ENCODE data around the gene RNF223. TPM values are rescaled to one million over a fixed set of nuclear protein-coding genes. Genes with fewer than 3 reads are reported as not detected.

The RNF223 gene
- total RNA-seq, 1 experiment from 2014 or later = 147 TPM

- DNase-seq (no peak), ATAC-seq (no peak)
- intact Hi-C loops (cut with micrococcal nuclease) = no loop called here
- Histone ChIP-seq H3K4me1 (ENCODE audit: insufficient read depth, low read length) (no peaks in the 10 kb centered on the region), H3K9me3 (ENCODE audit: low read length) (no peaks in the 10 kb centered on the region), H4K20me1 (ENCODE audit: low read length) (no peaks in the 10 kb centered on the region), H3K79me2 (ENCODE audit: low read length) (no peaks in the 10 kb centered on the region), H3K4me3 (ENCODE audit: low read length) (no peak overlapping the region), H3K9me2 (replicated peaks; ENCODE audit: low read length) (no peaks in the 10 kb centered on the region), H3K27me3 (ENCODE audit: low read length) (no peaks in the 10 kb centered on the region), H3K36me3 (ENCODE audit: low read depth, low read length) (no peaks in the 10 kb centered on the region), H3F3A (ENCODE audit: low read length, unreplicated experiment) (no peaks in the 10 kb centered on the region), H3K27ac (ENCODE audit: low read length) (no peak overlapping the region), H3K9ac (ENCODE audit: low read length) (no peak overlapping the region), H2AFZ (ENCODE audit: low read length) (no peak overlapping the region), H3K4me2 (ENCODE audit: low read length) (no peak overlapping the region)
- POLR2A ChIA-PET (ENCODE audit: unreplicated experiment) = no interaction called here
- BruUV-seq (replicated peaks) = no TSS peak
- CTCF ChIA-PET = no interaction called here
- TF ChIP-seq EZH2 (IDR thresholded peaks at IDR 0.05; ENCODE audit: low read length, unreplicated experiment) = no peak
- no peak for TF ChIP-seq EZH2phosphoT487 (IDR thresholded peaks at IDR 0.05; ENCODE audit: borderline replicate concordance, low read length)
- TF ChIP-seq, protein P1, sequence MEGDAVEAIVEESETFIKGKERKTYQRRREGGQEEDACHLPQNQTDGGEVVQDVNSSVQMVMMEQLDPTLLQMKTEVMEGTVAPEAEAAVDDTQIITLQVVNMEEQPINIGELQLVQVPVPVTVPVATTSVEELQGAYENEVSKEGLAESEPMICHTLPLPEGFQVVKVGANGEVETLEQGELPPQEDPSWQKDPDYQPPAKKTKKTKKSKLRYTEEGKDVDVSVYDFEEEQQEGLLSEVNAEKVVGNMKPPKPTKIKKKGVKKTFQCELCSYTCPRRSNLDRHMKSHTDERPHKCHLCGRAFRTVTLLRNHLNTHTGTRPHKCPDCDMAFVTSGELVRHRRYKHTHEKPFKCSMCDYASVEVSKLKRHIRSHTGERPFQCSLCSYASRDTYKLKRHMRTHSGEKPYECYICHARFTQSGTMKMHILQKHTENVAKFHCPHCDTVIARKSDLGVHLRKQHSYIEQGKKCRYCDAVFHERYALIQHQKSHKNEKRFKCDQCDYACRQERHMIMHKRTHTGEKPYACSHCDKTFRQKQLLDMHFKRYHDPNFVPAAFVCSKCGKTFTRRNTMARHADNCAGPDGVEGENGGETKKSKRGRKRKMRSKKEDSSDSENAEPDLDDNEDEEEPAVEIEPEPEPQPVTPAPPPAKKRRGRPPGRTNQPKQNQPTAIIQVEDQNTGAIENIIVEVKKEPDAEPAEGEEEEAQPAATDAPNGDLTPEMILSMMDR (conservative IDR thresholded peaks at IDR 0.05; ENCODE audit: low read depth, low read length) = no peak
Measured at GRCh38 chr1:1088029-1088800, 14.1 kb upstream of the RNF223 start.

- H3K36me3 ChIP-seq (ENCODE audit: low read depth, low read length) = no peaks in the 10 kb centered on the region
Measured at GRCh38 chr1:1087351-1088028, 13.4 kb upstream of the RNF223 start.

More at GRCh38 chr1:1087351-1088028, 13.4 kb upstream of the RNF223 start:
- no peak for TF ChIP-seq EZH2phosphoT487 (IDR thresholded peaks at IDR 0.05; ENCODE audit: borderline replicate concordance, low read length)
- TF ChIP-seq, protein P1 (conservative IDR thresholded peaks at IDR 0.05; ENCODE audit: low read depth, low read length) = no peak
- H3K27me3 ChIP-seq (ENCODE audit: low read length) = no peaks in the 10 kb centered on the region
- no peak overlapping the region for H3K9ac ChIP-seq (ENCODE audit: low read length)
- ATAC-seq = no peak
- H3K9me3 ChIP-seq (ENCODE audit: low read length) = no peaks in the 10 kb centered on the region
- H3K9me2 ChIP-seq (replicated peaks; ENCODE audit: low read length) = no peaks in the 10 kb centered on the region
- H2AFZ ChIP-seq (ENCODE audit: low read length) = no peak overlapping the region
- ChIA-PET POLR2A (ENCODE audit: unreplicated experiment) (no interaction called here), CTCF (no interaction called here)
- intact Hi-C loops (cut with micrococcal nuclease) = no loop called here
- no peaks in the 10 kb centered on the region for H3K79me2 ChIP-seq (ENCODE audit: low read length)
- H3K4me2 ChIP-seq (ENCODE audit: low read length) = no peak overlapping the region
- no peaks in the 10 kb centered on the region for H3K4me1 ChIP-seq (ENCODE audit: insufficient read depth, low read length)
- BruUV-seq (replicated peaks) = no TSS peak
- H3F3A ChIP-seq (ENCODE audit: low read length, unreplicated experiment) = no peaks in the 10 kb centered on the region
- H4K20me1 ChIP-seq (ENCODE audit: low read length) = no peaks in the 10 kb centered on the region
- DNase-seq = no peak
- H3K27ac ChIP-seq (ENCODE audit: low read length) = no peak overlapping the region
- no peak overlapping the region for H3K4me3 ChIP-seq (ENCODE audit: low read length)
